Common myeloid progenitor, CD34-positive (primary cell): ENCODE results near the gene MYRIP.

ENCODE experiments used
- CTCF ChIA-PET: fragments of 350-600 bp; sonication (Branson Sonifier 250); formaldehyde crosslinking; loops from one replicate; lab custom pipeline; 2021; ENCODE audit warnings: antibody characterized with exemption; lab: Charles Lee
- POLR2A ChIA-PET: fragments of 350-600 bp; sonication (Branson Sonifier 250); formaldehyde crosslinking; loops from one replicate; lab custom pipeline; 2021; ENCODE audit warnings: antibody characterized with exemption; lab: Charles Lee
- DNase-seq, 3 donors: peaks; one replicate each; pipeline versions ENCODE4 v3.0.0 to v3.0.0-alpha.2; 2013
- H3K27ac ChIP-seq, 2 experiments: 1 replicate in 1 of 2; 2 replicates in 1 of 2; pipeline ENCODE4 v1.7.0; 2013; ENCODE audit warnings: inconsistent platforms in 2 of 2, low read length in 2 of 2, mild to moderate bottlenecking in 2 of 2, low read depth in 1 of 2, moderate library complexity in 1 of 2; ENCODE audit not compliant: severe bottlenecking in 2 of 2, insufficient read depth in 1 of 2, poor library complexity in 1 of 2
- H3K27me3 ChIP-seq, 5 experiments: replicated peaks in 2 of 5; 1 replicate in 3 of 5; 2 replicates in 2 of 5; pipeline versions ENCODE4 v1.6.1 to v1.7.0; 2013; ENCODE audit warnings: low read length in 4 of 5, mild to moderate bottlenecking in 2 of 5, moderate library complexity in 2 of 5, inconsistent platforms in 1 of 5; ENCODE audit not compliant: insufficient read depth in 5 of 5, control insufficient read depth in 4 of 5
- H3K36me3 ChIP-seq, 4 experiments: 1 replicate in 2 of 4; 2 replicates in 2 of 4; pipeline versions ENCODE4 v1.6.1 to v1.7.0; 2013; ENCODE audit warnings: low read length in 3 of 4, control low read depth in 1 of 4, mild to moderate bottlenecking in 1 of 4; ENCODE audit not compliant: control insufficient read depth in 4 of 4, insufficient read depth in 4 of 4
- H3K4me1 ChIP-seq, 4 experiments: 1 replicate in 3 of 4; 2 replicates in 1 of 4; pipeline versions ENCODE4 v1.6.1 to v1.7.1; 2013; ENCODE audit warnings: low read length in 3 of 4, mild to moderate bottlenecking in 3 of 4, control low read depth in 1 of 4, inconsistent platforms in 1 of 4, moderate library complexity in 1 of 4; ENCODE audit not compliant: control insufficient read depth in 4 of 4, insufficient read depth in 4 of 4; ENCODE audit errors: control extremely low read depth in 1 of 4
- H3K4me3 ChIP-seq, 7 experiments: 1 replicate in 4 of 7; 2 replicates in 3 of 7; pipeline versions ENCODE4 v1.5.1 to v1.7.0; 2013; ENCODE audit warnings: mild to moderate bottlenecking in 7 of 7, low read length in 6 of 7, moderate library complexity in 6 of 7, inconsistent platforms in 2 of 7, low read depth in 2 of 7, control low read depth in 1 of 7; ENCODE audit not compliant: insufficient read depth in 4 of 7, control insufficient read depth in 1 of 7; ENCODE audit errors: extremely low read depth in 1 of 7
- H3K9me3 ChIP-seq, 5 experiments: 1 replicate in 4 of 5; 2 replicates in 1 of 5; pipeline versions ENCODE4 v1.6.1 to v1.7.1; 2013; ENCODE audit warnings: low read length in 4 of 5, mild to moderate bottlenecking in 2 of 5, inconsistent platforms in 1 of 5, low read depth in 1 of 5, moderate library complexity in 1 of 5; ENCODE audit not compliant: control insufficient read depth in 4 of 5, insufficient read depth in 2 of 5; ENCODE audit errors: control extremely low read depth in 1 of 5
- WGBS: methylation state at CpG from one replicate; pipeline ENCODE4 v1.1.5; 2013; ENCODE audit not compliant: insufficient coverage; 5-methylcytosine and 5-hydroxymethylcytosine counted together

Gene MYRIP

GRCh38 chr3:40191850-40192448, 382.5 kb downstream of the MYRIP start:
- Histone ChIP-seq H3K4me3 (no peak overlapping the region), H3K9me3 (peaks cover 0 to 4% (median 0%) of the 10 kb centered on the region in 5 experiments), H3K4me1 (peaks cover 0 to 8% (median 3%) of the 10 kb centered on the region in 4 experiments), H3K27ac (no peak overlapping the region), H3K36me3 (no peaks in the 10 kb centered on the region), H3K27me3 (no peaks in the 10 kb centered on the region)
- WGBS = 20% methylated on average over 1 of the region's 3 CpGs
- CTCF ChIA-PET = interaction anchor here (0.7 to 11.6 kb wide), 13 partner anchors 12 to 483 kb away, joined by 3 to 139 read pairs (median 3); partner anchors contain the start of gene EIF1B
- POLR2A ChIA-PET = interaction anchor here (1.0 kb wide), 1 partner anchor 124 kb away, joined by 6 read pairs; no protein-coding TSS in a partner anchor
- peak; percentile 48 to 78 (median 73) for DNase-seq

DNA sequence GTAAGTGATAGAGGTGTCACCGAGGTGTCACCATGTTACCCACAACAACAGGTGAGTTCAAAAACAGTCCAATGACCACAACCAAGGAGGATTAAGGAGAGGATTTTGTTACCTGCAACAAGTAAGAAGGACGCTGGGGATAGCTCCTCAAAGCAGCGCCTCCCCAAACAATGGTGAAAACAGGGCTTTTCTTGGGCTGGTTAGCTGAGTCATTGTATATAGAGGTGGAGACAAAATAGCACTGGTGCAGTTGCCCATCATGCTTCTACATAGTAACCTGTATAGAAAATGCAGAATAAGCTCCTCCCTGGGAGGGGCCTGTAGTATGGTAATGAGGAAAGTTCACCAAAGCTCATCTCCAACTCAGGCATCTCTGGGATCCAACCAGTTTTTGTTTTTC, 383.2 kb downstream of the MYRIP start:
- WGBS = 93% methylated on average over 2 of the region's 3 CpGs
- POLR2A ChIA-PET = no interaction called here
- Histone ChIP-seq H3K27ac (no peak overlapping the region), H3K9me3 (peaks cover 0 to 4% (median 0%) of the 10 kb centered on the region in 5 experiments), H3K4me3 (no peak overlapping the region), H3K36me3 (no peaks in the 10 kb centered on the region), H3K27me3 (no peaks in the 10 kb centered on the region), H3K4me1 (peaks cover 0 to 6% (median 2%) of the 10 kb centered on the region in 4 experiments)
- DNase-seq = peak in 1 of 3 donors; percentile 40
- CTCF ChIA-PET = interaction anchor here (0.8 to 11.6 kb wide), 5 partner anchors 13 to 130 kb away, joined by 5 to 139 read pairs (median 18); partner anchors contain the start of gene EIF1B

DNA sequence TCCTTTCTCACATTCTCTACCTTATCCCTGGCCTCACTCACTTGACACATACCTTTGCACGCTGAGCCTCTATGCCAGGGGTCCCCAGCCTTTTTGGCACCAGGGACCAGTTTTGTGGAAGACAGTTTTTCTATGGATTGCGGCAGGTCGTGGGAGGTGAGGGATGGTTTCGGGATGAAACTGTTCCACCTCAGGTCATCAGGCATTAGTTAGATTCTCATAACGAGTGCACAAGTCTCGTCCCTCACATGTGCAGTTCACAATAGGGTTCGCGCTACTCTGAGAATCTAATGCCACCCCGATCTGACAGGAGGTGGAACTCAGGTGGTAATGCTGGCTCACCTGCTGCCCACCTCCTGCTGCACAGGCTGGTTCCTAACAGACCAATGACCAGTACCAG, 387.6 kb downstream of the MYRIP start:
- H3K27ac ChIP-seq = no peak overlapping the region
- peaks cover 0 to 8% (median 0%) of the 10 kb centered on the region in 4 experiments for H3K4me1 ChIP-seq
- H3K4me3 ChIP-seq = no peak overlapping the region
- 96% methylated on average over 8 of the region's 9 CpGs for WGBS
- POLR2A ChIA-PET = no interaction called here
- no peaks in the 10 kb centered on the region for H3K27me3 ChIP-seq
- CTCF ChIA-PET = interaction anchor here (1.6 to 11.6 kb wide), 2 partner anchors 17 to 119 kb away, joined by 3 to 139 read pairs; no protein-coding TSS in a partner anchor
- H3K9me3 ChIP-seq = peaks cover 0 to 4% (median 0%) of the 10 kb centered on the region in 5 experiments
- DNase-seq = no peak
- no peaks in the 10 kb centered on the region for H3K36me3 ChIP-seq

- DNase-seq = peak in 2 of 3 donors; percentile 36 to 60
- ChIA-PET POLR2A (no interaction called here), CTCF (interaction anchor here (1.4 kb wide), 1 partner anchor 22 kb away, joined by 3 read pairs; no protein-coding TSS in a partner anchor)
- no peaks in the 10 kb centered on the region for H3K27me3 ChIP-seq
- H3K4me1 ChIP-seq = peaks cover 0 to 8% (median 0%) of the 10 kb centered on the region in 4 experiments
- H3K36me3 ChIP-seq = no peaks in the 10 kb centered on the region
- H3K4me3 ChIP-seq = peak overlapping the region in 1 of 7 experiments; percentile 59
- H3K27ac ChIP-seq = no peak overlapping the region
- WGBS = 72% methylated on average over 6 of the region's 6 CpGs
- H3K9me3 ChIP-seq = no peaks in the 10 kb centered on the region
These were observed 391.4 kb downstream of the MYRIP start for GRCh38 chr3:40200692-40201316.

DNA sequence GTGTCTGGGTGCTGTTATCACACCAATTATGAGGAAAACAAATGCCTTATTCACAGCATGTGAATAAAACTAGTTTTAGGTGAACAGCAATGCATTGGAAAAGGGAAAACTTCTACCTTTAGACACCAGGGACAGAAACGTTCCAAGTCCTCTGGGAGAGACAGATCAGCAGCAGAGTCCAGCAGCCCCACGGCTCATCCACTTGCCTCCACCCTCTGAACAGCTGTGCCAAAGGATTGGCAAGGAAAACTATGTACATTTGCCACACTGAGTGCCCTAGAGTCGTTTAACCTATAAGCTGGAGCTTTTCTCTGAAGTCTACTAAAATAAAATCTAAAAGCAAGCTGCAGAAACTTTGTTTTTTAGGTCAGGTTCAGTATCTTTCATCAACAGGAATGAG, 392.4 kb downstream of the MYRIP start:
- no peak overlapping the region for H3K4me3 ChIP-seq
- no peak for DNase-seq
- WGBS = 100% methylated on average over 2 of the region's 3 CpGs
- no peaks in the 10 kb centered on the region for H3K36me3 ChIP-seq
- no peaks in the 10 kb centered on the region for H3K9me3 ChIP-seq
- H3K4me1 ChIP-seq = peaks cover 0 to 8% (median 0%) of the 10 kb centered on the region in 4 experiments
- POLR2A ChIA-PET = no interaction called here
- no peak overlapping the region for H3K27ac ChIP-seq
- H3K27me3 ChIP-seq = no peaks in the 10 kb centered on the region
- CTCF ChIA-PET = interaction anchor here (0.9 kb wide), 1 partner anchor 121 kb away, joined by 3 read pairs; no protein-coding TSS in a partner anchor

- 100% methylated on average over 1 of the region's 2 CpGs for WGBS
- POLR2A ChIA-PET = no interaction called here
These were observed 397.1 kb downstream of the MYRIP start for GRCh38 chr3:40206522-40206921.

DNA sequence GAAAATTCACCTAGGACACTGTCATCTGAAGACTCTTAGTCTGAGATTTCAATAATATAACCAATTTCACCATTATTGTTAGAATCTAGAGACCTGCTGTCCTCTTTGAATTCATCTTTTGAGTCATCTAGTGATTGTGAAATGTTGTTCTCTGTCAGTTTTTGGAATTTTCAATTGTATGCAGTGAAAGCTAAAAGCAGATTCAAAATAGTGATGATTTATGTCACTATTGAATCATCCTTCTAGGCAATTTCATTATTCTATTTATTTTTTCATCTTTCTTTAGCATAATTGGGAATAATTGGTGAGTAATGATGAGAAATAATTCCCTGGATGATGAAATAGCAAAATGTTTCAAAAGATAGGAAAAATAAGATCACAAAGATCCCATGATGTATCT, 398.4 kb downstream of the MYRIP start:
- ChIA-PET CTCF (no interaction called here), POLR2A (no interaction called here)
- Histone ChIP-seq H3K4me3 (no peak overlapping the region), H3K9me3 (no peaks in the 10 kb centered on the region), H3K36me3 (no peaks in the 10 kb centered on the region), H3K27ac (no peak overlapping the region), H3K4me1 (no peaks in the 10 kb centered on the region), H3K27me3 (no peaks in the 10 kb centered on the region)
- DNase-seq = no peak

More at GRCh38 chr3:40206522-40206921, 397.1 kb downstream of the MYRIP start:
- Histone ChIP-seq H3K27me3 (no peaks in the 10 kb centered on the region), H3K4me3 (no peak overlapping the region), H3K36me3 (no peaks in the 10 kb centered on the region), H3K27ac (no peak overlapping the region), H3K9me3 (no peaks in the 10 kb centered on the region), H3K4me1 (no peaks in the 10 kb centered on the region)
- DNase-seq = no peak
- CTCF ChIA-PET = interaction anchor here (0.6 kb wide), 1 partner anchor 25 kb away, joined by 3 read pairs; no protein-coding TSS in a partner anchor
